H1 (cell line): ENCODE data around the gene DELE1. TPM values are rescaled to one million over a fixed set of nuclear protein-coding genes. Genes with fewer than 3 reads are reported as not detected.

Experiments
- BACH1 ChIP-seq: IDR thresholded peaks from 2 replicates; pipeline ENCODE4 v1.6.1; 2012; ENCODE audit warnings: low read length, improper control_type of control experiment
- E2F6 ChIP-seq: IDR thresholded peaks from 2 replicates; pipeline ENCODE4 v1.6.1; 2012; ENCODE audit warnings: inconsistent platforms
- HDAC6 ChIP-seq: IDR thresholded peaks from one replicate; pipeline ENCODE4 v1.7.1; 2012; ENCODE audit warnings: low read depth, mild to moderate bottlenecking, inconsistent platforms, low read length, moderate library complexity
- polyA plus RNA-seq, 7 experiments: library from polyadenylated mRNA; depleted of rRNA in 3 of 7; stranded (reverse) in 5 of 7; unstranded in 2 of 7; fragments of >200 nt in 5 of 7; fragments of 200-250 nt in 2 of 7; gene quantifications; 1 replicate in 5 of 7; 2 replicates in 1 of 7; 4 replicates in 1 of 7; pipeline versions ENCODE4 v1.2.1 to v1.2.3, GENCODE V29; 2011 to 2013; ENCODE audit warnings: missing spikeins in 2 of 7, mixed read lengths in 2 of 7
- total RNA-seq: library from RNA; stranded (reverse); fragmentation: NEBNext Ultra II Directional; extraction: Animal tissue kit (Norgen Biotek cat#: 25700); gene quantifications from 2 replicates; pipeline ENCODE4 v1.2.1, GENCODE V29; 2021

Gene DELE1
- total and polyA plus RNA-seq, 2 of the 8 experiments (the other 6 are each of a cell fraction or from before 2014, with no cell fraction given): 61.4 to 114 TPM

GRCh38 chr5:141969783-141970771 is 46.4 kb downstream of the DELE1 start (continued):
- TF ChIP-seq E2F6 (no peak), HDAC6 (no peak), BACH1 (no peak)
